GM18502 (cell line): Measurements from ENCODE around the gene CASZ1.

Experiments used
- ATAC-seq: cut with Tn5 transposase; IDR thresholded peaks from one replicate; pipeline ENCODE4 v1.9.1; 2021; ENCODE audit warnings: mild to moderate bottlenecking; ENCODE audit not compliant: unreplicated experiment, poor library complexity

The CASZ1 gene

GRCh38 chr1:10735563-10736305 lies 60.7 kb downstream of the CASZ1 start:
- no peak for ATAC-seq

- no peak for ATAC-seq
Observed at GRCh38 chr1:10734962-10735544, 61.4 kb downstream of the CASZ1 start.

DNA sequence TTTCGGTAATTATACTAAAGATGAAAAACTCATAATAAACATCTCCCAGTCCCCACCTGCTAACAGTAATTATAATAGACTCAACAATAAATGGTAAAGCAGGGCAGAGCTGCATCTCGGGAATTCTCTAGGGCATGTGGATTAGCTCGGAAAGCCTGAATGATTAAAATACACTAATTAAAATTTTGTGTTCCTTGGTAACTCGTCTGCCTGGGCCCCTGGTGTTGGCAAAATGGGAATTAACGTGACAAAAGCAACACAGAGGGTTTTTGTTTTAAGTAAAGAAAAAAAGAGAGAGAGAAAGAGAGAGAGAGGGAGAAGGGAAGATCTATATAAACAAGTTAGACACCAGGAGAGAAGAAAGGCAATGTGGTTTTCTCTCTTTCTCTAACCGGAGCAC lies 62.1 kb downstream of the CASZ1 start:
- no peak for ATAC-seq

DNA sequence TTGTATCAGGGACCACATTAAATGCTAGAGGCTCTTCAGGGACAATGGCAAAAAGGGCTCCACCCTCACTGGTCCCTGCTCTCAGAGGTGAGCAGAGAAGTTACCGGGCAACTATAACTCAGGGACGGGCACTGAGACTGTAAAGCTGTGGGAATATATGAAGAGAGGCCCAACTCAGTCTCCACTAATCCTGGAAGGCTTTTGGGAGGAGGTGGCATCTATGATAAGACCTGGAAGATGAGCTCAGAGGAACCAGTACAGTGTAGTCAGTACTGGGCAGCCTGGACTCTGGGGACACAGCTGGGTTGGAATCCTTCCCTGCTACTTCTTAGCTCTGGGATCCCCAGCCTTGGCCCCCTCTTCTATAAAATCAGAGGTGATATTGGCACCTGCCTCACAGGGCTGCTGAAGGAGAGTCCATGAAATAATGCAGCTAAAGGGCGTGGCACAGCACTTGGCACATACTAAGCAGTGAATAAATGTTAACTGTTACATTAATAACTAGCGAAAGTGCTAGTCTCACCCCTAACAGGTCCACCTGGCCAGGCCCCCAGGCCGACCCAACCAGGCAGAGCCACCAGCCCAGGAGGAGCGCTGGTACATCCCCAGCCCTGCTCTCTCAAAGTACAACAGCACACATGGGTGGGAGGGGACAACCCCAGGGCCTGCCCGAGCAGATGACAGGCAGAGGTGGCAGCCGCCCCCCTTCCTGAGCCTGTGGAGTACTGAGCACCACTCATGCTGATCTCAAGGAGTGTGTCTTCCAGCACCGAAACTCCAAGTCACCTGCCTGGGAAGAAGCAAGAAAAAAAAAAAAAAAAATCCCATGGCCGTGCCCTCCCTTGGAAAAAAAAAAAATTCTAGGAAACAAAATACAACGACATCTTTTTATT lies 62.7 kb downstream of the CASZ1 start:
- no peak for ATAC-seq

GRCh38 chr1:10730985-10731384 lies 65.5 kb downstream of the CASZ1 start:
- no peak for ATAC-seq

GRCh38 chr1:10728595-10729410 lies 67.6 kb downstream of the CASZ1 start:
- no peak for ATAC-seq

GRCh38 chr1:10727751-10728232 lies 68.7 kb downstream of the CASZ1 start:
- ATAC-seq, result no peak

GRCh38 chr1:10726355-10726754 lies 70.1 kb downstream of the CASZ1 start:
- ATAC-seq, result no peak

- no peak for ATAC-seq
Observed at GRCh38 chr1:10724948-10725847, 71.2 kb downstream of the CASZ1 start.

- no peak for ATAC-seq
Observed at GRCh38 chr1:10724511-10724910, 71.9 kb downstream of the CASZ1 start.

- ATAC-seq, result no peak
Observed at GRCh38 chr1:10724052-10724494, 72.4 kb downstream of the CASZ1 start.

DNA sequence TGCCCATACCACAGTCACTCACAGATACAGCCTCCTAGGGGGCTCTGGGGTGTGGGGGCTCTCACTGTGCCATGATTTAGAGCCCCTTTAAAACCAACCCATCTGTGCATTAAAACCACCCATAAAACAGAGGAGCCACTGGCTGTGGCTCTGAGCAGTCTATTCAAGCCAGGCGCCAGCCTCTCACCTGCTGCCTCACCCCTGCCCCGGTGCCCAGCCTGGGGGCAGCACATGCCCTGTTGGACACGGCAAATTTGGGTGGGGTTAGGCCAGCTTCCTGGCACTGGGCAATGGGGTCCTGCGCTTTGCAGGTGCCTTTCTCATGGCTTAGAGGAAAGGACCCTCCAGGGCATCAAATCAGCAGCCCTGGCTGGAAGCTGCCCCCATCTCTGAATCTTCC lies 73.1 kb downstream of the CASZ1 start:
- no peak for ATAC-seq

DNA sequence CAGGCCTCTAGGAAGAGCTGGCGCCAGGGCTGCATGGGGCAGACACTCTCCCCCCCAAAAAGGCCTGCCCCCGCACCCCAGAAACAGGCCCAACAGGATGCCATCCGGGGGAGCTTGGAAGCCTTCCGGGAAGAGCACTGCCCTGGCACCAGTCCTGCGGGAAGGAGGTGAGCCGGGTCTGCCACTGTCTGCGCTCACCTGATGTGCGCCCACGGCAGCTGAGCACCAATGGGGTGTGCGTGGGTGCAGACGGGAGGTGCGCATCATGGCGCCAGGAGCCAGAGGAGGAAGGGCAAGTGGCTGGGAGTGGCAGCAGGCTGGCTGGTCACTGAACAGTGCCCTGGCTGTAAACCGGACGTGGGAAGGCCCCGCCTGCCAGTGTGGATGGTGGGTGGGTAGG lies 73.6 kb downstream of the CASZ1 start:
- ATAC-seq, result no peak

GRCh38 chr1:10721381-10722321 lies 74.8 kb downstream of the CASZ1 start:
- no peak for ATAC-seq

GRCh38 chr1:10720635-10721034 lies 75.8 kb downstream of the CASZ1 start:
- no peak for ATAC-seq

DNA sequence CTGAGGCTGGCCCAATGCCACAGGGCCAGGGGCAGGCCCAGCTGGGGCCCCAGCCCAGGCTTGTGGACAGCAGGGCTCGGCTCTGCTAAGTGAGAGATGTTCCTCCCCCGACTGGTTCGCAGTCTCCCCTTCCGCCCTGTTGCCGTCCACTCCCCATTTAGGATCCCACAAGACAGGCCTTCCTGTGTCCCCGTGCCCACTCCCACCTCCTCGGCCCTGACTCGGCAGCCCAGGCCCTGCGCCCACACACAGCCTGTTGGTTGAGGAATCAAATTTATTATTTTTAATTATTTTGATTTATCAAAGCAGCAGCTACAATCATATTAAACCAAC lies 78.4 kb downstream of the CASZ1 start:
- no peak for ATAC-seq

DNA sequence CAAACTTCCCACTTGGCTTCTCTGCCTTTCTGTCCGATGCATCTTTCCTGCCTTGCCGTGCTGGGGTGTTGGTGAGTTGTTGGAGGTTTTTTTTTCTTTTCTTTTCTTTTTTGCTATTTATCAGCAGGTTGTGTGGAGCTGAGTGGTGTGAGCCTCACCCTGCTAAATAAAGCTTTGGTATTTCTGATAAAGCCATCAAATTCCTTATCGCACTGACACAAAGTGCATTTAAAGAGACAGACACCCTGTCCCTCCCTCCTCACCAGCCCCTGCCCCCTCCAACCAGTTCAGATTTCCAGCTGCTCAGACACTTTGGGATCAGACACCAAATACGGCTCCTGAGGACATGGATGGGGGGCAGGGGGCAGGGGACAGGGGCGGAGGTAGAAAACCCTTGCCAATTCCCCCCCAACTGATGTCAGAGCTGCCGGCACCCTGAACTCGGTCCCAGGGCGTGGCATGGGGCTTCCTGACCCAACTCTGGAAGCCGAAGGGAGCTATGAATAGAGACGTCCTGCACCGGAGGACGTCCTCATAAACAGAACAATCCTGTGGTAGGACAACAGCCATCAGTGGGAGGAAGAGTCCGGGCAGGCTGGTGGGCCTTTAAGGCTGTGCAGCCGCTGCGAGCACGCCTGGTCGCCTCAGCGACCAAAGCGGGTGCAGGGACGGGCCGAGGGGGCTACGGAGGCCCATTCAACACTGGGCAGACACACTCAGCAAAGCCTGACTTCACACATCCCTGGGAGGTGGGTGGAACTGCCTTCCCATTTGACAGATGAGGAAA lies 79.0 kb downstream of the CASZ1 start:
- no peak for ATAC-seq
